Measurements from ENCODE around the gene PER2.

The PER2 gene

GRCh38 chr2:238306672-238306998 lies 18.2 kb upstream of the PER2 start:
- DNase-seq: no peak

GRCh38 chr2:238305965-238306671 lies 17.7 kb upstream of the PER2 start:
- no peak for DNase-seq

DNA sequence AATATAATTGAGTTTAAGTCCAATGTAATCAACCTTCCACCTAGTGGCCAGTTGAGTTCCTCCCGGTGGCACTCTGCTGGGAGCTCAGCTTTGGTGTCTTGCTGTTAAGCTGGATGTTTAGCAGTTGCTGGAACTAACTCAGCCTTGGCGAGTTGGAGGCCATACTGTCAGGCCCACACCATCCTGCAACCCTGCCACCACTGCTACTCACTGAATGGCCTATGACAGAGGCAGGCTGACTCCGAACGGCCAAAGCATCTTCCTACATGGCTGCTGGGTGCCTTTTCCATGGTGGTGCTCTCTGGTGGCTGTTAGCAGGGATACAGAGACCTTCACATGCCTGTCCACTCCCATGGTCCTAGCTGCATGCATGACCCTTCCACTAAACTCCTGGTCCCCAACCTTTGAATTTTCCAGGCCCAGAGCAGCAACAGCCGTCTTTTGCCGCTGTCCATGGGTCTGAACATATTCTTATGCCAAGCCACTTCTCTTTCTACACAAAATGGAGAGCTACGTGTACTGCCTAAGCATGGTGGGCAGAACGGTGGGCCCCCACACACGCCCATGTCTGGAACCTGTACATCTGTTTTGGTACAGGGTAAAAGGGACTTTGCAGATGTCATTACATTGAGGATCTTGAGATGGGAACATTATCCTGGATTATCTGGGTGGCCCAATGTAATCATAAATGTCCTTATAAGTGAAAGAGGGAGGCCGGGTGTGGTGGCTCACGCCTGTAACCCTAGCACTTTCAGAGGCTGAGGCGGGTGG lies 16.9 kb upstream of the PER2 start:
- no peak for DNase-seq

GRCh38 chr2:238304116-238304515 lies 15.7 kb upstream of the PER2 start:
- DNase-seq: no peak

- no peak for DNase-seq
These were observed 14.3 kb upstream of the PER2 start for GRCh38 chr2:238302751-238303150.

- DNase-seq: no peak
These were observed 13.7 kb upstream of the PER2 start for GRCh38 chr2:238302087-238302486.

GRCh38 chr2:238299803-238300202 lies 11.4 kb upstream of the PER2 start:
- no peak for DNase-seq

- DNase-seq: no peak
These were observed 8.4 kb upstream of the PER2 start for GRCh38 chr2:238296638-238297457.

DNA sequence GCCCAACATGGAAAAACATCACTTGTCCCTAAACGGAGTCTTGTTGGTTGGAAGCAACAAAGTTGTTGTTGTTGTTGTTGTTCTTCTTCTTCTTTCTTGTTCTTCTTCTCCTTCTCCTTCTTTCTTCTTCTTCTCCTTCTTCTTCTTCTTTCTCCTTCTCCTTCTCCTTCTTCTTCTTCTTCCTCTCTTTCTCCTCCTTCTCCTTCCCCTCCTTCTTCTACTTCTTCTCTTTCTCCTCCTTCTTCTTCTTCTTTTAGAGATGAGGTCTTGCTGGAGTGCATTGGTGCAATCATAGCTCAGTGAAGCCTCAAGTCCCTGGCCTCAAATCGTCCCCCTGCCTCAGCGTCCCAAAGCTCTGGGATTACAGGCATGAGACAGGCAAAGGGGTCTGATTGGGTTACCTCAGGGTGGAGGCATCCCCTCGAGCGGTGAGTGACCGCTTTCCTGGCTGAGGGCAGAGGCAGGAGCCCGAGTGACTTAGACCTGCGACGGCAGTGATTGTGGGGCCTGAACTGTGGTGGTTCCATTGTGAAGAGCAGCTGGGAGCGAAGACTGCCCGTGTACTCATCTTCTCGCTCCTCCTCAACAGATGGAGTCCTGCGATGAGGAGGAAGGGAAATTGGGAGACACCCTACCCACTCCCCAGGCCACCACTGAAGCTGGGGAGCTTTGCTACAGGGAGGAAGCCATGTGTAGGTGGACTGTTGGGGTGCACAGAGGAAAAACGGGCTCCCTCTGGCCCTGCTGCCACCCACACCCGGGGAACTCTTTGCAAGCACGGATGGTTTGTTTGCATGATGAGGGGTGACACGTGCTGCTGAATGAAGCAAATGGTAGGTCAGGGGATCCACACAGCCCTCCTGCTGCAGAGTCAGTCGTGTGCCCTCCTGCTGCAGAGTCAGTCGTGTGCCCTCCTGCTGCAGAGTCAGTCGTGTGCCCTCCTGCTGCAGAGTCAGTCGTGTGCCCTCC lies 7.0 kb upstream of the PER2 start:
- no peak for DNase-seq

DNA sequence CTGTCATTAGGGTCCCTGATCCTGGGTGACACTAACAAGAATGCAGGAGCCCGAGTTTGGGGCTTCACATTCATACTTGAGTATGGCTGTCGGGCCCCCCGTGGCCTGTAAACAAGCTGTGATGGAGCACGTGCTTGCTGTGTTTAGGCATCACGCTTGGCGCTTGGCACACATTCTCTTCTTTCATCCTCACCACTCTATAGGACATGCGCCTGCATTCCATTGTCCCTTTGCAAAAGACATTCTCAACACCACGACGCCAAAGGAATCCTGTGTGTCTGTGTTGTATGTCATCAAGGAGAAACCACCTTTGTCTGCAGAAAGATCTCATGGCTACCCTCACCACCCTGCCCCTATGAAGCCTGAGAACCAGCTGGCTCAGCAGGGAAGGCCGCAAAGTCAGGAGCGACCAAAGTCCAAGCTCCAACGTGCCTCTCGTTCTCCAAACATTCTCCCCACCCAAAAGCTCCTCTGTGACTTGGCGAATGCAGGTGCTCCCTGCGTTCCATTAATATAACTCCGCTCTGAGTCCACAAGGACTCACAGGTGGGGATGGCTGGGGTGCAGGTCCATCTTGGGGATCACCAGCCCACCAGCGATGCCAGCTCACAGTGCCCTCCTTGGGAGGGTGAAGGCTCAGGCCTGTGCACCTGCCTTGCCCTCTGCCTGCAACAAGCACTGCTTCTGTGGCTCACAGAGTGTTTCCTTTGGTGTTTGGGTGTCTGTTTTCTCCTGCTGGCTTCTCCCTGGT lies 6.2 kb upstream of the PER2 start:
- DNase-seq: no peak

DNA sequence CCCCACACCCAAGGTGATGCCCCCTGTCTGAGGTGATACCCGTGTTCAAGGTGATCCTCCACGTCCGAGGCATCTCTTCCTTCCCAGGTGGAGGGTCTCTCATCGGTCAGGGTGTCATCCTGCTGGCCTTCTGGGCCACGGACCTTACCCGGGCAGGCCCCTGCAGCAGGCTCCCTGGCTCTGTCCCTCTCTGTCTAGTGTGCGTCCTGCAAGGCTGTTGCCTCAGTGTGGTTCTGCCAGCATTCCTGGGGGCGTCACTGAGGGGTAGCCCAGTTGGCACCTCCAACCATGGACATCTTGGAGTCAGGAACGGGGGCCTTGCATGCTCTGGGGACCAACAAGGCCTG lies 5.6 kb upstream of the PER2 start:
- DNase-seq: no peak

DNA sequence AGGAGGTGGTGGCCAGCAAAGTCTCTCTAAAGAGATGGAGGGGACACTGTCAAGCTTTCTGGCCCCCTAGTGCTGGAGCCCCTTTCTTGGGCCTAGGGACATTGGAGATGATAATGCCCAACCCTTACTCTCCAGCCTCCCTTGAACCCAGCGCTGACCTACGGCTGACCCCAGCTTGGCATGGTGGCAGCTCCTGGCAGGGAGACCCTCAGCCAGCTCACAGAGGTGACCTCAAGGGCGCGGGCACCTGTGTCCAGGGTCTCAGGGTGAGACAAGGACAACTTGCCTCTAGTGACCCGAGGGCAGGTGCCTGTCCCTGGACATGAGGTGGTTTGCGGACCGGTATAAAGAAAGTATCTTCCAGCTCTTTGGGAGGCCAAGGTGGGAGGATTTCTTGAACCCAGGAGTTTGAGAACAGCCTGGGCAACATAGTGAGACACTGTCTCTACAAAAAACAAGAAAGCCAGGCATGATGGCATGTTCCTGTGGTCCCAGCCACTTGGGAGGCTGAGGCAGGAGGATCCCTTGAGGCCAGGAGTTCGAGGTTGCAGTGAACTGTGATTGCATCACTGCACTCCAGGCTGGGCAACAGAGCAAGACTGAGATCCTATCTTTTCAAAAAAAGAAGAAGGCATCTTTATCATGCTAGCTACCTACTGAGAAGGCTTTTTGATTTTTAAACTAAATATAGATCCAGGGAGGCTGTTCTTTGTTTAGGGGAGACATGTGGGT lies 3.3 kb upstream of the PER2 start:
- no peak for DNase-seq

DNA sequence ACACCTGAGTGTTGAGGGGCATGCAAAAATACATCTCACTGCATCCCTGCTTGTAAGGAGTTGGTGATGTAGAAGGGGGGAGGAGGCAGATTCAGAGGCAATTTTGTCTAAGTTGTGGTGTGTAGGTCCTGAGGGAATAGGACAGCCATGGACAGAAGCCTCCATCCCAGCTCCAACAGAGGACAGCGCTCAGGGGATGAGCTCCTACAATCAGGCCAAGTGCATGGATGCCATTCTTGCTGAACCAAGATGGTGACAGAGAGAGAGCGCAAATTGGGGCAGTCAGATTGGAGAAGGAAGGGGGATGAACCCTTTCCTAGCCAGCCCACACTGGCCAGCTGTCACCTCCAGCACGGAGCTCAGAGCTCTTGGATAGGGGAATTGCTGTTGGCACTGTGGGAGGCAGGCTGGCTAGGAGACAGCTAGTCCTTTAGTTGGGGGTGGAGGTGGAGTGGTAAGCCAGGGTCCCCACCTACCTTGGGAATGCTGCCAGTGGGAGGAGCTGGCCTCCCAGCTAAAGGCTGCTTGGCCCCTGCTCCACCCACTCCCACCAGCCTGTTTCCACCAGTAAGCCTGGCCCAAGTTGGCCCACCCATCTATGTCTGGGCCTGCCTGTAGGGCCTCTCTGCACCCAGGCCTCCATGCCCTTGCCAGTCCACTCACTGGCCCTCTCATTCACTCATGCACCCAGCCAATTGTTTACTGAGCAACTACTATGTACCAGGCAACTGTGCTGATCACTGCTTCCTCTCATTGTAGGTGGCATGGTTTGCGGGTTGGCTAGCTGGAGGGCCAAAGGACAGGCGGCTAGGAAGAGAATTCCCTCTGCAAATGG lies 2.5 kb upstream of the PER2 start:
- DNase-seq: no peak

- no peak for DNase-seq
These were observed 1.7 kb upstream of the PER2 start for GRCh38 chr2:238290091-238290509.

DNA sequence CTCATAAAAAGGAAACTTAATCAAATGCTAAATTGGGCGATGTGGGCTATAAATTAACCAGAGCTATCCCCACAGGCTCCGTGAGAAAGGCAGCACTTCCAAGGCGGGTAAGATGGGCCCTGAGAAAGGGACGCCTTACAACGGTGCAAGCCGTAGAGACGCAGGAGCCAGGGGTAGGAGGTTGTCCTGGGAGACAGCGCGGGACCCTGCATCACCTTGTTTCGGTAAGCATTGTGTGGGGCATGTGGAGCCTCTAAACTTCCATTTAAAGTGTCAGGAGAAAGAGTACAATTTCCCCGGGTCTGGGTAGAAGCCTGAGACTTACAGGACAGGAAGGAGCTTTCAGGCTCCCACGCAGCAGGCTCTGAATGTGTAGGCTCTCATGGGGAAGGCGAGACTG lies 1.2 kb upstream of the PER2 start:
- DNase-seq: no peak

GRCh38 chr2:238288650-238289573 lies 502 bp upstream of the PER2 start:
- peak; percentile 99 for DNase-seq

GRCh38 chr2:238286987-238287736 lies 1.2 kb downstream of the PER2 start:
- DNase-seq: peak; percentile 39

GRCh38 chr2:238286551-238286950 lies 1.9 kb downstream of the PER2 start:
- DNase-seq: no peak
